WTC11 (cell line): ENCODE results near the gene ZSCAN20.

Experiments
- JUN ChIP-seq: sonication (generic); formaldehyde crosslinking; IDR thresholded peaks from 2 replicates; pipeline ENCODE4 v1.8.0; 2023; ENCODE audit warnings: mild to moderate bottlenecking, missing genetic modification reagents
- MYBL2 ChIP-seq: sonication (generic); formaldehyde crosslinking; IDR thresholded peaks from 2 replicates; pipeline ENCODE4 v1.8.1; 2023; ENCODE audit warnings: mild to moderate bottlenecking, moderate library complexity, missing genetic modification reagents
- USF1 ChIP-seq: sonication (generic); formaldehyde crosslinking; IDR thresholded peaks from 2 replicates; pipeline ENCODE4 v1.8.0; 2022; ENCODE audit warnings: mild to moderate bottlenecking, missing genetic modification reagents
- TF ChIP-seq, protein P1 (sequence below): fragments of 200-600 bp; IDR thresholded peaks from 2 replicates; pipeline ENCODE4 v1.8.0; 2022; ENCODE audit warnings: antibody characterized with exemption

GRCh38 chr1:33532250-33532649, 59.8 kb downstream of the ZSCAN20 start:
- TF ChIP-seq, protein P1, sequence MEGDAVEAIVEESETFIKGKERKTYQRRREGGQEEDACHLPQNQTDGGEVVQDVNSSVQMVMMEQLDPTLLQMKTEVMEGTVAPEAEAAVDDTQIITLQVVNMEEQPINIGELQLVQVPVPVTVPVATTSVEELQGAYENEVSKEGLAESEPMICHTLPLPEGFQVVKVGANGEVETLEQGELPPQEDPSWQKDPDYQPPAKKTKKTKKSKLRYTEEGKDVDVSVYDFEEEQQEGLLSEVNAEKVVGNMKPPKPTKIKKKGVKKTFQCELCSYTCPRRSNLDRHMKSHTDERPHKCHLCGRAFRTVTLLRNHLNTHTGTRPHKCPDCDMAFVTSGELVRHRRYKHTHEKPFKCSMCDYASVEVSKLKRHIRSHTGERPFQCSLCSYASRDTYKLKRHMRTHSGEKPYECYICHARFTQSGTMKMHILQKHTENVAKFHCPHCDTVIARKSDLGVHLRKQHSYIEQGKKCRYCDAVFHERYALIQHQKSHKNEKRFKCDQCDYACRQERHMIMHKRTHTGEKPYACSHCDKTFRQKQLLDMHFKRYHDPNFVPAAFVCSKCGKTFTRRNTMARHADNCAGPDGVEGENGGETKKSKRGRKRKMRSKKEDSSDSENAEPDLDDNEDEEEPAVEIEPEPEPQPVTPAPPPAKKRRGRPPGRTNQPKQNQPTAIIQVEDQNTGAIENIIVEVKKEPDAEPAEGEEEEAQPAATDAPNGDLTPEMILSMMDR, result no peak
- TF ChIP-seq USF1 (CRISPR knock-in tag), result no peak
- no peak for TF ChIP-seq JUN (CRISPR knock-in tag)
- no peak for TF ChIP-seq MYBL2 (CRISPR knock-in tag)
